ENCODE data around the gene FRMD5. TPM values are rescaled to one million over a fixed set of nuclear protein-coding genes. Genes with fewer than 3 reads are reported as not detected.
A peak's percentile ranks its signal among the peaks of the same experiment; 100 is the strongest.

Gene FRMD5
- total RNA-seq, 1 donor from 2014 or later: 9.9 TPM

- DNase-seq (ENCODE audit: low read depth): peak; percentile 48
- H3K36me3 ChIP-seq (ENCODE audit: control insufficient read depth, insufficient read depth, low read length): no peaks in the 10 kb centered on the region
- no peaks in the 10 kb centered on the region for H3K27me3 ChIP-seq (ENCODE audit: control insufficient read depth, insufficient read depth, low read length)
- TF ChIP-seq CTCF (IDR thresholded peaks at IDR 0.05; ENCODE audit: insufficient read depth, low read length, poor library complexity, severe bottlenecking): no peak
- H3K4me3 ChIP-seq (ENCODE audit: low read depth, low read length): no peak overlapping the region
Measured at GRCh38 chr15:44159492-44159891, 35.6 kb downstream of the FRMD5 start.

DNA sequence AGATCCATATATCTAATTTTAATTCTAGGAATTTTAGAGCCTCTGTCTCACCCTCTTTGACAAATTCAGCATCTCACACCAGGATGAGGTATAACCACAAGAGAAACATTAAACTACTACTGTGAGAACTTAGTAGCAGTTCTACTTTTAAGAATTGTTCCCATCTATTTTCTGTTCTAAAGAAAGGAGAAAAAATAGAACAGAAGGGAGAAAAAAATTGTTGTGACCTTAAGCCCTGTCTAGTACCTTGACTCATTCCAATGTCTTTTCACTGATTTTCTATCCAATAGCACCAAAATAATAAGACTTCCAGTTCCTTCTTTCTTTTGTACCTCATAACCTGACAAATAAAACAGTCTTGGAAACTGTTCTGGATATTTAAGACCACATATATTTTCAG, 37.0 kb downstream of the FRMD5 start:
- no peak overlapping the region for H3K4me3 ChIP-seq (ENCODE audit: low read depth, low read length)
- no peaks in the 10 kb centered on the region for H3K36me3 ChIP-seq (ENCODE audit: control insufficient read depth, insufficient read depth, low read length)
- TF ChIP-seq CTCF (IDR thresholded peaks at IDR 0.05; ENCODE audit: insufficient read depth, low read length, poor library complexity, severe bottlenecking): no peak
- H3K27me3 ChIP-seq (ENCODE audit: control insufficient read depth, insufficient read depth, low read length): no peaks in the 10 kb centered on the region
- DNase-seq (ENCODE audit: low read depth): peak; percentile 9

- TF ChIP-seq CTCF (IDR thresholded peaks at IDR 0.05; ENCODE audit: insufficient read depth, low read length, poor library complexity, severe bottlenecking): no peak
- DNase-seq (ENCODE audit: low read depth): peak; percentile 96
- Histone ChIP-seq H3K36me3 (ENCODE audit: control insufficient read depth, insufficient read depth, low read length) (no peaks in the 10 kb centered on the region), H3K4me3 (ENCODE audit: low read depth, low read length) (no peak overlapping the region), H3K27me3 (ENCODE audit: control insufficient read depth, insufficient read depth, low read length) (no peaks in the 10 kb centered on the region)
Measured at GRCh38 chr15:44157679-44158078, 37.4 kb downstream of the FRMD5 start.

GRCh38 chr15:44153352-44153751, 41.7 kb downstream of the FRMD5 start:
- Histone ChIP-seq H3K4me3 (ENCODE audit: low read depth, low read length) (no peak overlapping the region), H3K27me3 (ENCODE audit: control insufficient read depth, insufficient read depth, low read length) (no peaks in the 10 kb centered on the region), H3K36me3 (ENCODE audit: control insufficient read depth, insufficient read depth, low read length) (no peaks in the 10 kb centered on the region)
- DNase-seq (ENCODE audit: low read depth): no peak
- TF ChIP-seq CTCF (IDR thresholded peaks at IDR 0.05; ENCODE audit: insufficient read depth, low read length, poor library complexity, severe bottlenecking): no peak

DNA sequence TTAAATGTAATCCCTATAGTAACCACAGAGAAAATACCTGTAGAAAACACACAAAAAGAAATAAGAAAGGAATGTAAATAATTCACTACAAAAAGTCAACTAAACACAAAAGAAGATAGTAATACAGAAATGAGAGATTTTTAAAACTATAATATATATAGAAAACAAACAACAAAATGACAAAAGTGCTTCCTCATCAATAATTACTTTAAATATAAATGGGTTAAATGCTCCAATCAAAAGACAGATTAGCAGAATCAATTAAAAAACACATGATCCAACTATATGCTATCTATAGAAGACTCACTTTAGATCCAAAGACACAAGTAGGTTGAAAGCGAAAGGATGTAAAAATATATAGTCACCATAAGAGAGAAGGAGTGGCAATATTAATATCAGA, 45.8 kb downstream of the FRMD5 start:
- no peak for TF ChIP-seq CTCF (IDR thresholded peaks at IDR 0.05; ENCODE audit: insufficient read depth, low read length, poor library complexity, severe bottlenecking)
- DNase-seq (ENCODE audit: low read depth): no peak
- H3K27me3 ChIP-seq (ENCODE audit: control insufficient read depth, insufficient read depth, low read length): no peaks in the 10 kb centered on the region
- no peak overlapping the region for H3K4me3 ChIP-seq (ENCODE audit: low read depth, low read length)
- no peaks in the 10 kb centered on the region for H3K36me3 ChIP-seq (ENCODE audit: control insufficient read depth, insufficient read depth, low read length)

DNA sequence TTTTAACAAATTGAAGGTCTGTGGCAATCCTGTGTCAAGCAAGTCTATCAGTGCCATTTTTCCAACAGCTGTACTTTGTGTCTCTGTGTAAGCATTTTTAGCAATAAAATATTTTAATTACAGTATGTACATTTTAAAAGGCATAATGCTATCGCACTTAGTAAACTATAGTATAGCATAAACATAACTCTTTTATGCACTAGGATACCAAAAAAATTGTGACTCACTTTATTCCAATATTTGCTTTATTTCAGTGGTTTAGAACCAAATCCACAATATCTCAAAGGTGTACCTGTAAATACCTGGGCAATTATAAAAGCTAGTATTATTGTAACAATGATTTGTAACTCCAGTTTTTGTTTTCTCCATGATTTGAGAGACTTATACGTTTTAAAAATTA, 46.5 kb downstream of the FRMD5 start:
- no peak overlapping the region for H3K4me3 ChIP-seq (ENCODE audit: low read depth, low read length)
- H3K36me3 ChIP-seq (ENCODE audit: control insufficient read depth, insufficient read depth, low read length): no peaks in the 10 kb centered on the region
- no peak for DNase-seq (ENCODE audit: low read depth)
- no peaks in the 10 kb centered on the region for H3K27me3 ChIP-seq (ENCODE audit: control insufficient read depth, insufficient read depth, low read length)
- no peak for TF ChIP-seq CTCF (IDR thresholded peaks at IDR 0.05; ENCODE audit: insufficient read depth, low read length, poor library complexity, severe bottlenecking)
